Measurements from ENCODE around the gene EPB41L4A. TPM values are rescaled to one million over a fixed set of nuclear protein-coding genes. Genes with fewer than 3 reads are reported as not detected.

EPB41L4A gene
- total RNA-seq, 4 donors from 2014 or later, result 12.4 to 51.4 (median 23.0) TPM

DNA sequence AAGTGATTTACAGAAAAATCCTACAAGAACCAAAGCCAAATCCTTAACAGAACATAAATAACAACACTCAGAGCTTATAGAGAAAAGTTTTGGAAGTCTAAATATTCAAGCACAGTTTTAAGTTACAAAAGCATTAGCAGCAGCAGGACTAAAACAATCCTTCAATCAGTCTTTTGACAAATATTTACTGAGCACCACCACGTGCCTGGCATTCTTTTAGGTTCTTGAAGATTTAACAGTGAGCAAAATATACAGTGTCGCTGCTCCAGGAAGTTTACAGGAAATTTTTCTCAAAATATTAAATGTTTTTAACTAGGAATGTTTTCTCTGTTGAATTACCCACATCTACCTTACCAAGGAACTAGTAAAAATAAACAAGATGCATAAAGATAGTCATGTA is 11.4 kb downstream of the EPB41L4A start:
- no peak for TF ChIP-seq CTCF (IDR thresholded peaks at IDR 0.05; ENCODE audit: low read depth)

DNA sequence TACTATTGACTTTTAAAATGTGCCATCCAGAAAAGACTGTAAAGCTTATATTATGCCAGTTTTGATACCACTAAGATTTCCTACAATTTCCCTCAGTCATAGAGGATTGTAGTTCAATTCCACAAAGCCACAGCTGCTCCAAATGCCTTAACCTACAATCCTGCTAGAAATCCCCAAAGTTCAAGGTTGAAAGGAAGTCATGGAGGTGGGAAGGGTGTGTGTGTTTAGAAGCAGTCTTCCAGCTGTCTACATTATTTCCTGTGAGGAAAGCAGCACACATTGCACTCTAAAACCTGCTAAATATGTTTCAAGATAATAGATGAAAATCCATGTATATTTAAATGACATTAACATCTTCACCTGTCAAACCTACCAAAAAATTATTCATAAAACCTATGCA is 11.8 kb downstream of the EPB41L4A start:
- TF ChIP-seq CTCF (IDR thresholded peaks at IDR 0.05; ENCODE audit: low read depth), result no peak

DNA sequence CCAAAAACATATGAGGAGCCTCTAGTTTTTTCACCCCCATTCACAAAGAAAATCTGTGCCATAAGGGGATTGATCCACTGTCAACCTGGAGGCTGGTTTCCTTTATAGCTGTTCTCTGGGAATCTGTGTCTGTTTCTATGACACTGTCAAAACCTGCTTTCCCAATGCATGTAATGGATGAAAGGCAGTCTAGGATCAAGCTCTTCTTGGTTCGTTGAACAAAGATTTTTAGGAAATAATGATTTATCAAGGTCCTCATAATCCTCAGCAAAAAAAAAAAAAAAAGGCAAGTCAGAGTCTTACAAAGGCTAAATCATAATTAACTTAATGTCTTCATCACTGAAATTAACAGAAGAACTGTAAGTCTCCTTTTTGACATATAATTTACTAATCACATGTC is 16.0 kb downstream of the EPB41L4A start:
- TF ChIP-seq CTCF (IDR thresholded peaks at IDR 0.05; ENCODE audit: low read depth), result no peak

- no peak for TF ChIP-seq CTCF (IDR thresholded peaks at IDR 0.05; ENCODE audit: low read depth)
Measured at GRCh38 chr5:112401924-112402323, 17.2 kb downstream of the EPB41L4A start.

- TF ChIP-seq CTCF (IDR thresholded peaks at IDR 0.05; ENCODE audit: low read depth), result no peak
Measured at GRCh38 chr5:112397690-112398089, 21.4 kb downstream of the EPB41L4A start.

DNA sequence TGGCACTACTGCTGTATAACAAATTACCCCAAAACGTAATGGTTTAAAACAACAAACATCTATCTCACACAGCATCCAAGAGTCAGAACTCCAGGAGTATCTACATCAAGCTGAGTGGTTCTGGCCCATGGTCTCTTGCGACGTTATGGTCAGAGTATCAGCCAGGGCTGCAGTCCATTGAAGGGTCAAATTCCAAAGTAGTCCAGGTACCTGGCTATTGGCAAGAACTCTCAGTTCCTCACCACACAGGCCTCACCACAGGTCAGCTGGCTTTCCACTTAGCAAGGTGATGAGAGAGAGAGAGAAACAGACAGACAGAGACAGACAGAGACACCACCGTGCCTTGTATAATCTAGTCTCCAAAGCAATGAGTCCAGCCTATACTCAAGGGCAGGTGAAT is 22.6 kb downstream of the EPB41L4A start:
- no peak for TF ChIP-seq CTCF (IDR thresholded peaks at IDR 0.05; ENCODE audit: low read depth)

DNA sequence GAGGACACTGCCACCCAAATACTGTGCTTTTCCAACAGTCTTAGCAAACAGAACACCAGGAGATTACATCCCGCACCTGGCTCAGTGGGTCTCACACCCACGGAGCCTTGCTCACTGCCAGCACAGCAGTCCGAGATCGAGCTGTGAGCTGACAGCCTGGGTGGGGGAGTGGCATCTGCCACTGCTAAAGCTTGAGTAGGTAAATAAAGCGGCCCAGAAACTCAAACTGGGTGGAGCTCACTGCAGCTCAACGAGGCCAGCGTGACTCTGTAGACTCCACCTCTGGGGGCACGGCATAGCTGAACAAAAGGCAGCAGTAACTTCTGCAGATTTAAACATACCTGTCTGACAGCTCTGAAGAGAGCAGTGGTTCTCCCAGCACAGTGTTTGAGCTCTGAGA is 28.8 kb downstream of the EPB41L4A start:
- TF ChIP-seq CTCF (IDR thresholded peaks at IDR 0.05; ENCODE audit: low read depth), result no peak

All from subcutaneous adipose tissue (tissue), 4 donors.